Adrenal gland (tissue), 5 donors: ENCODE data around the gene PLIN1.

Source experiments
- POLR2A ChIP-seq, 2 donors: fragments of 450-650 bp; IDR thresholded peaks; one replicate each; pipeline ENCODE4 v1.6.1; 2017; ENCODE audit warnings: antibody characterized with exemption in 2 of 2, mild to moderate bottlenecking in 2 of 2, moderate library complexity in 1 of 2
- TF ChIP-seq, protein P1 (sequence below), 6 experiments: fragments of 450-650 bp in 4 of 6; fragments of 200-600 bp in 2 of 6; sonication (generic) in 1 of 6; IDR thresholded peaks; 1 replicate in 5 of 6; 2 replicates in 1 of 6; pipeline versions ENCODE4 v1.5.1 to v1.8.0; 2016 to 2021; ENCODE audit warnings: antibody characterized with exemption in 6 of 6, mild to moderate bottlenecking in 2 of 6, moderate library complexity in 1 of 6
- donor health status: DM: no; HTN: no; CAD: no.

DNA sequence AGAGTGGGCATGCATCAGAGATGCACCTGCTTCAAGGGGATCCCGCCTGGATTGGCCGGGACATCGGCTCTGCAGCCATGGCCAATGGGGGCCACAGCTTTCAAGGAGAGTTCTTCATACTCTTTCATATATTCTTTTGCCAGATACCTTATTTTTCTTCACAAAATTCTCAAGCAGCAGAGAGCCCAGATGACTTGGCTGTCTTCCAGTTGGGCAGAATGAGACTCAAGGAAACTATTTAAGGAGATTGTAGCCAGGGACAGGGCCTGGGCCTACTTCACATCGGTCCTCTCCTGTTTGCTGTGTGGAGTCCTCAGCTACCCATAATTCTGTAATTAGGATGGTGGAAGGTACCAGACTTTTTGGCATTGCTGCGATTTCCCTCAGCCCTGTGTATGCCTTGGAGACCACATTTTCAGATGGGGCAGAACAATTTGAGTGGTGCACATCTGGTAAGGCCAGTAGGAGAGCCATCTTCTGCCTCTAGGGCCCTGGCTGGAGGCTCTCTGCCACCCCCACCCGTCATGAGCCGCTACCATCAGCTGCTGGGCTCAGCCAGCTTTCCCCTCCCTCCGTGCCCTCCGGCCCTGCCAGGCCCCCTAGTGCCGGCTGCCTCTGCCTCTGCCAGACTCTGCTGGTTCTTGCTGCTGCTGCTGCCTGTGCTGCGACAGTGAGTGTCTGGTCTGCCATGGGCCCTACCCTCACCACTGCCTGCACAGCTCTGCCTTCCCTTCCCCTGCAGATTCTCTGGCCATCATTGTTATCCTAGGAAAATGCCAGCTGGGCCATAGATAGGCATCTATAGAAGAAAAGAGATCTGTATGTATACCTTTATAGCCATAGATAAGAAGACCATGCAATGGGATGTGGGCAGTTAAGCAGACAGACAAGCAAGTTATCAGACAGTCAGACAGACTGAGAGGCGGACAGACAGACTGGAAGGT lies 6.7 kb downstream of the PLIN1 start:
- TF ChIP-seq, protein P1, sequence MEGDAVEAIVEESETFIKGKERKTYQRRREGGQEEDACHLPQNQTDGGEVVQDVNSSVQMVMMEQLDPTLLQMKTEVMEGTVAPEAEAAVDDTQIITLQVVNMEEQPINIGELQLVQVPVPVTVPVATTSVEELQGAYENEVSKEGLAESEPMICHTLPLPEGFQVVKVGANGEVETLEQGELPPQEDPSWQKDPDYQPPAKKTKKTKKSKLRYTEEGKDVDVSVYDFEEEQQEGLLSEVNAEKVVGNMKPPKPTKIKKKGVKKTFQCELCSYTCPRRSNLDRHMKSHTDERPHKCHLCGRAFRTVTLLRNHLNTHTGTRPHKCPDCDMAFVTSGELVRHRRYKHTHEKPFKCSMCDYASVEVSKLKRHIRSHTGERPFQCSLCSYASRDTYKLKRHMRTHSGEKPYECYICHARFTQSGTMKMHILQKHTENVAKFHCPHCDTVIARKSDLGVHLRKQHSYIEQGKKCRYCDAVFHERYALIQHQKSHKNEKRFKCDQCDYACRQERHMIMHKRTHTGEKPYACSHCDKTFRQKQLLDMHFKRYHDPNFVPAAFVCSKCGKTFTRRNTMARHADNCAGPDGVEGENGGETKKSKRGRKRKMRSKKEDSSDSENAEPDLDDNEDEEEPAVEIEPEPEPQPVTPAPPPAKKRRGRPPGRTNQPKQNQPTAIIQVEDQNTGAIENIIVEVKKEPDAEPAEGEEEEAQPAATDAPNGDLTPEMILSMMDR (IDR thresholded peaks at IDR 0.05) = no peak
- TF ChIP-seq POLR2A (IDR thresholded peaks at IDR 0.05) = no peak
